Measurements from ENCODE around the gene TUBB3. TPM values are rescaled to one million over a fixed set of nuclear protein-coding genes. Genes with fewer than 3 reads are reported as not detected.

Gene TUBB3
- polyA plus RNA-seq, 1 experiment = 108 TPM

GRCh38 chr16:89958068-89958467, 34.9 kb downstream of the TUBB3 start:
- no peak for TF ChIP-seq CTCF (IDR thresholded peaks at IDR 0.05; ENCODE audit: insufficient read depth, low read depth, low read length)
- H3K36me3 ChIP-seq (ENCODE audit: control insufficient read depth, insufficient read depth, low read length) = peaks cover 22% of the 10 kb centered on the region
- no peak for DNase-seq (ENCODE audit: low read depth)
- H3K4me3 ChIP-seq (ENCODE audit: low read depth, low read length) = no peak overlapping the region
- ChIA-PET POLR2A (no interaction called here), CTCF (interaction anchor here (1.3 kb wide), 1 partner anchor 48 kb away, joined by 3 read pairs; no protein-coding TSS in a partner anchor)
- H3K27me3 ChIP-seq (ENCODE audit: control insufficient read depth, insufficient read depth, low read length) = no peaks in the 10 kb centered on the region

- H3K36me3 ChIP-seq (ENCODE audit: control insufficient read depth, insufficient read depth, low read length) = peaks cover 22% of the 10 kb centered on the region
- no peak for DNase-seq (ENCODE audit: low read depth)
- POLR2A ChIA-PET = no interaction called here
- H3K27me3 ChIP-seq (ENCODE audit: control insufficient read depth, insufficient read depth, low read length) = no peaks in the 10 kb centered on the region
- H3K4me3 ChIP-seq (ENCODE audit: low read depth, low read length) = no peak overlapping the region
- no peak for TF ChIP-seq CTCF (IDR thresholded peaks at IDR 0.05; ENCODE audit: insufficient read depth, low read depth, low read length)
- CTCF ChIA-PET = interaction anchor here (0.6 to 1.3 kb wide), 2 partner anchors 31 to 48 kb away, joined by 3 read pairs; no protein-coding TSS in a partner anchor
Measured at GRCh38 chr16:89958596-89958995, 35.5 kb downstream of the TUBB3 start.

GRCh38 chr16:89960966-89961365, 37.8 kb downstream of the TUBB3 start:
- TF ChIP-seq CTCF (IDR thresholded peaks at IDR 0.05; ENCODE audit: insufficient read depth, low read depth, low read length) = no peak
- ChIA-PET CTCF (interaction anchor here (0.9 kb wide), 1 partner anchor 11 kb away, joined by 3 read pairs; no protein-coding TSS in a partner anchor), POLR2A (no interaction called here)
- no peak overlapping the region for H3K4me3 ChIP-seq (ENCODE audit: low read depth, low read length)
- H3K27me3 ChIP-seq (ENCODE audit: control insufficient read depth, insufficient read depth, low read length) = no peaks in the 10 kb centered on the region
- DNase-seq (ENCODE audit: low read depth) = no peak
- peaks cover 21% of the 10 kb centered on the region for H3K36me3 ChIP-seq (ENCODE audit: control insufficient read depth, insufficient read depth, low read length)

- TF ChIP-seq CTCF (IDR thresholded peaks at IDR 0.05; ENCODE audit: insufficient read depth, low read depth, low read length) = no peak
- CTCF ChIA-PET = interaction anchor here (1.2 kb wide), 1 partner anchor 12 kb away, joined by 3 read pairs; no protein-coding TSS in a partner anchor
- Histone ChIP-seq H3K4me3 (ENCODE audit: low read depth, low read length) (no peak overlapping the region), H3K27me3 (ENCODE audit: control insufficient read depth, insufficient read depth, low read length) (no peaks in the 10 kb centered on the region), H3K36me3 (ENCODE audit: control insufficient read depth, insufficient read depth, low read length) (peaks cover 21% of the 10 kb centered on the region)
- no peak for DNase-seq (ENCODE audit: low read depth)
- POLR2A ChIA-PET = no interaction called here
Measured at GRCh38 chr16:89961920-89962319, 38.8 kb downstream of the TUBB3 start.

GRCh38 chr16:89962754-89963498, 39.8 kb downstream of the TUBB3 start:
- no peak for TF ChIP-seq CTCF (IDR thresholded peaks at IDR 0.05; ENCODE audit: insufficient read depth, low read depth, low read length)
- ChIA-PET CTCF (interaction anchor here (1.2 kb wide), 1 partner anchor 13 kb away, joined by 3 read pairs; no protein-coding TSS in a partner anchor), POLR2A (no interaction called here)
- no peak for DNase-seq (ENCODE audit: low read depth)
- H3K4me3 ChIP-seq (ENCODE audit: low read depth, low read length) = no peak overlapping the region
- H3K27me3 ChIP-seq (ENCODE audit: control insufficient read depth, insufficient read depth, low read length) = no peaks in the 10 kb centered on the region
- peaks cover 17% of the 10 kb centered on the region for H3K36me3 ChIP-seq (ENCODE audit: control insufficient read depth, insufficient read depth, low read length)

Measured in BJ (cell line).